Stimulated activated naive CD8-positive, alpha-beta T cell treated with anti-CD3 and anti-CD28 coated beads, Interleukin-15, amount 100 ng/mL, for 72 hours (primary cell): Measurements from ENCODE around the gene TMED10.
"Not testable (repeated sequence)": the region's sequence is repeated elsewhere in the genome, so short reads cannot be mapped to it uniquely, and the experiment has no call there.

Experiments used
- ATAC-seq: fragments of 150-1000 bp; cut with Tn5 transposase; 2 replicates; pipeline ENCODE4 v1.10.0; 2021; ENCODE audit warnings: mild to moderate bottlenecking, moderate library complexity
- DNase-seq, 2 donors: peaks; one replicate each; pipeline ENCODE4 v3.0.0; 2021 to 2022
- H3K27ac Mint-ChIP-seq, 2 donors: one replicate each; pipeline ENCODE4 v1.8.0; 2022; ENCODE audit warnings: mild to moderate bottlenecking in 2 of 2, mixed read lengths in 2 of 2, moderate library complexity in 2 of 2
- H3K27me3 Mint-ChIP-seq: one replicate; pipeline ENCODE4 v1.8.0; 2022; ENCODE audit warnings: mixed read lengths
- H3K4me1 Mint-ChIP-seq: one replicate; pipeline ENCODE4 v1.8.0; 2022; ENCODE audit warnings: mild to moderate bottlenecking, mixed read lengths
- H3K4me3 Mint-ChIP-seq, 2 donors: one replicate each; pipeline ENCODE4 v1.8.0; 2022; ENCODE audit warnings: mild to moderate bottlenecking in 2 of 2, mixed read lengths in 2 of 2, moderate library complexity in 1 of 2
- H3K9me3 Mint-ChIP-seq, 2 donors: one replicate each; pipeline ENCODE4 v1.8.0; 2022; ENCODE audit warnings: mixed read lengths in 2 of 2

Gene TMED10

GRCh38 chr14:75182163-75182562 lies 5.8 kb upstream of the TMED10 start:
- not testable (repeated sequence) for ATAC-seq, H3K4me1 Mint-ChIP-seq, H3K27ac Mint-ChIP-seq, H3K9me3 Mint-ChIP-seq, H3K27me3 Mint-ChIP-seq, H3K4me3 Mint-ChIP-seq, DNase-seq

DNA sequence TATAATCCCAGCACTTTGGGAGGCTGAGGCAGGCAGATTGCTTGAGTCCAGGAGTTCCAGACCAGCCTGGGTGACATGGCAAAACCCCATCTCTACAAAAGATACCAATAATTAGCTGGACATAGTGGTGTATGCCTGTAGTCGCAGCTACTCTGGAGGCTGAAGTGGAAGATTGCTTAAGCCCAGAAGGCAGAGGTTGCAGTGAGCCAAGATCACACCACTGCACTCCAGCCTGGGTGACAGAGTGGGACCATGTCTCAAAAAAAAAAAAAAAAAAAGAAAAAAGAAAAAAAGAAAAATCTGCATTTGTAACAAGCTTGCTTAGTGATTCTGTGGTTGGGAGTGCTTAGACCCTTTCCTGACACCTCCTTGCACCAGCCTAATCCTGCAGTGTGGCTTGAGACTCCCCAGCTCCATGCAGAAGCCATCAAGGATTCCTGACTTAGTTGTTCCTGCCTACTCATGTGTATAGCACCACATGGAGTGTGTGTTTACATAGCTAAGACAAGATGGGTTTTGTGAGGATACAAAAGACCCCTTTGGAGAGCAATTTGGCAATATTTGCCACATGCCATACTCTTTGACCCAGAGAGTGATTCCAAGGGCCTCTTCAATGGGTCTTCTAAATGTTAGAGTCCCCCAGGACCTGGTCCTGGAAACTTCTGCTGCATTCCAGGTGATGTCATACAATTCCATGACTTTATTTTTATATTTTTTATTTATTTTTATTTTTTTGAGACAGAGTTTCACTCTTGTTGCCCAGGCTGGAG lies 5.1 kb upstream of the TMED10 start:
- no peaks in the 10 kb centered on the region for H3K9me3 Mint-ChIP-seq
- H3K4me1 Mint-ChIP-seq, result peaks cover 14% of the 10 kb centered on the region
- ATAC-seq (no peak), DNase-seq (no peak)
- peaks cover 3% of the 10 kb centered on the region for H3K27me3 Mint-ChIP-seq
- H3K4me3 Mint-ChIP-seq, result no peak overlapping the region
- H3K27ac Mint-ChIP-seq, result no peak overlapping the region

GRCh38 chr14:75175677-75176141 lies 703 bp downstream of the TMED10 start:
- peak overlapping the region; percentile 98 to 99 for H3K27ac Mint-ChIP-seq
- H3K9me3 Mint-ChIP-seq, result no peaks in the 10 kb centered on the region
- H3K4me1 Mint-ChIP-seq, result peaks cover 57% of the 10 kb centered on the region
- no peaks in the 10 kb centered on the region for H3K27me3 Mint-ChIP-seq
- peak overlapping the region; percentile 91 to 93 for H3K4me3 Mint-ChIP-seq
- no peak for DNase-seq
- peak; percentile 15 for ATAC-seq

- peak overlapping the region; percentile 68 to 91 for H3K4me3 Mint-ChIP-seq
- H3K9me3 Mint-ChIP-seq, result no peaks in the 10 kb centered on the region
- H3K27me3 Mint-ChIP-seq, result no peaks in the 10 kb centered on the region
- ATAC-seq (no peak), DNase-seq (no peak)
- H3K27ac Mint-ChIP-seq, result peak overlapping the region in 1 of 2 donors; percentile 50
- peaks cover 73% of the 10 kb centered on the region for H3K4me1 Mint-ChIP-seq
Observed at GRCh38 chr14:75174066-75174465, 2.3 kb downstream of the TMED10 start.

DNA sequence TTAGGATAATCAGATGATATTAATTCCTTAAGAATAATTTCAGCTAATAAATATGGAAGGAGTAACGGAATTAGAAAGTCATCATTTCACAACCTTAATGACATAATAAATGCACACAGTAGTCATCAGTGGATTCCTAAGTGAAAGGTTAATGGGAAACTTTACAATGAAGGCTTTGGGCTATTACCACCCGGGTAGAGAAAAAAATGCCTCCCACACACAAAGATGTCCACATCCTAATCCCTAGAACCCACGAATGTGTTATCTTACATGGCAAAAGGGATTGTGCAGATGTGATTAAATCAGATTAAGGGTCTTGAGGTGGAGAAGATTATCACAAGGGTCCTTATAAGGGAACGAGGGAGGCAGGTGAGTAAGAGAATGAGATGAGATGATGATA lies 5.6 kb downstream of the TMED10 start:
- Mint-ChIP-seq H3K4me3 (no peak overlapping the region), H3K9me3 (no peaks in the 10 kb centered on the region), H3K4me1 (peaks cover 93% of the 10 kb centered on the region), H3K27me3 (no peaks in the 10 kb centered on the region), H3K27ac (peak overlapping the region in 1 of 2 donors; percentile 66)
- ATAC-seq, result no peak
- no peak for DNase-seq

GRCh38 chr14:75168586-75169335 lies 7.7 kb downstream of the TMED10 start:
- Mint-ChIP-seq H3K9me3 (no peaks in the 10 kb centered on the region), H3K4me1 (peaks cover 81% of the 10 kb centered on the region), H3K27ac (no peak overlapping the region), H3K27me3 (no peaks in the 10 kb centered on the region), H3K4me3 (no peak overlapping the region)
- DNase-seq (no peak), ATAC-seq (no peak)

GRCh38 chr14:75167325-75167724 lies 9.1 kb downstream of the TMED10 start:
- H3K27ac Mint-ChIP-seq, result peak overlapping the region in 1 of 2 donors; percentile 23
- H3K4me1 Mint-ChIP-seq, result peaks cover 74% of the 10 kb centered on the region
- ATAC-seq, result no peak

DNA sequence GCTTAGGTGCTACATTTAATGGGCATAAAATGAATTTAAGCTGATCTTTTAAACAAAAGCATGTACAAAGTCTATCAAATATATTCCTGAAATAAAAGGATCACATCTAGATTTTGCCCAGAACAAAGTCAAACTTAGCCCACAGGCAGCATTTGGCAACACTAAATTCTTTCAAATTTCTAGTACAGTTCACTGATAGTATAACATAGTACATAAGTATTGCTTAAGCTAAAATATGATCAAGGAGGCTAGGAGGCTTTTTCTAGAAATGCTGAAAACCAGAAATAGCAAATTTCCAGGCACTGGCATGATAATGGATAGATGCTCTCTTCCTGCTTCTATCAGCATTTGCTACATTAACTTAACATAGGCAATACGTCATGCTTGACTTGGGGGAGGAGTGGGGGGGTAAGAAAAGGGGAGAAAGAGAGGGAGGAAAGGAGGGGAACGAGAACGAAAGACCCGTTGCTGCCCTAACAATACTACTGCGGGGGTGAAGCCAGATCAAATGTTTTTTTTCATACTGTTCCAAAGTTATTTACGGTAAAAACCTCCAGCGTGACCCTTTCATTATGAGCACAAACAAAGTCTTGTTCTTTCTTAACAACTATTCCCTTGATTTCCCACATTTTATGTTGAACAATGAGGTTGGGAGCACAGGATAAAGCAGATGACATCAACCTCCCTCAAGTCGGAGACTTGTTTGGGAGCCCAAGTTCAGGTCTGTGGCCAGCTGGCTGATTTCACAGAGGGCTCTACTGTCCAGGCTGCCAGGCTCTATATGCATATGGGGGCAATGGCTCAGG lies 10.6 kb downstream of the TMED10 start:
- Mint-ChIP-seq H3K9me3 (no peaks in the 10 kb centered on the region), H3K4me1 (peaks cover 74% of the 10 kb centered on the region), H3K27me3 (no peaks in the 10 kb centered on the region), H3K27ac (peak overlapping the region in 1 of 2 donors; percentile 34), H3K4me3 (no peak overlapping the region)
- DNase-seq (no peak), ATAC-seq (no peak)

More at GRCh38 chr14:75167325-75167724, 9.1 kb downstream of the TMED10 start:
- no peaks in the 10 kb centered on the region for H3K27me3 Mint-ChIP-seq
- H3K9me3 Mint-ChIP-seq, result no peaks in the 10 kb centered on the region
- H3K4me3 Mint-ChIP-seq, result no peak overlapping the region
- no peak for DNase-seq

DNA sequence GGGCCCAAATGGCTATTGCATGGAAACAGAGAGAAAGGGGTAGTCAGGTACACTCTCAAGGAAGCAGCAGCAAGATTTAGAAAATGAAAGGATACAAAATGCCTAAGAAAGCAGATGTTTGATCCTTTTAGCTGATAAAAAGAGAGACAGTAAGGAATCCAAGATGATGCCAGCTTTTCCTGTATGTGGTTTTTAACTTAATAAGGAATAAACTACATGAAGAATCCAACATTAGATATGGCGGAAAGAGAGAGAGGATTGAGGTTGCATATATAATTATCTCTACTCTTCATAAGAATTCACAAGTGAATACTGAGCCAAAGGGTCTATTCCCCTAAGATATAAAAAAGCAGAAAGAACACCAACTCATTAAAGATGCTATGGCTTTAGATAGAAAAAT lies 11.6 kb downstream of the TMED10 start:
- no peaks in the 10 kb centered on the region for H3K27me3 Mint-ChIP-seq
- H3K27ac Mint-ChIP-seq, result no peak overlapping the region
- H3K4me1 Mint-ChIP-seq, result peaks cover 74% of the 10 kb centered on the region
- DNase-seq, result no peak
- no peak for ATAC-seq
- no peak overlapping the region for H3K4me3 Mint-ChIP-seq
- H3K9me3 Mint-ChIP-seq, result no peaks in the 10 kb centered on the region

- Mint-ChIP-seq H3K27me3 (no peaks in the 10 kb centered on the region), H3K4me1 (peaks cover 74% of the 10 kb centered on the region), H3K4me3 (no peak overlapping the region), H3K9me3 (no peaks in the 10 kb centered on the region), H3K27ac (no peak overlapping the region)
- ATAC-seq (no peak), DNase-seq (no peak)
Observed at GRCh38 chr14:75163677-75164076, 12.7 kb downstream of the TMED10 start.

- H3K27ac Mint-ChIP-seq, result peak overlapping the region in 1 of 2 donors; percentile 10
- ATAC-seq, result peak; percentile 48
- peaks cover 65% of the 10 kb centered on the region for H3K4me1 Mint-ChIP-seq
- H3K27me3 Mint-ChIP-seq, result no peaks in the 10 kb centered on the region
- no peaks in the 10 kb centered on the region for H3K9me3 Mint-ChIP-seq
- no peak for DNase-seq
- H3K4me3 Mint-ChIP-seq, result no peak overlapping the region
Observed at GRCh38 chr14:75162631-75163030, 13.8 kb downstream of the TMED10 start.

DNA sequence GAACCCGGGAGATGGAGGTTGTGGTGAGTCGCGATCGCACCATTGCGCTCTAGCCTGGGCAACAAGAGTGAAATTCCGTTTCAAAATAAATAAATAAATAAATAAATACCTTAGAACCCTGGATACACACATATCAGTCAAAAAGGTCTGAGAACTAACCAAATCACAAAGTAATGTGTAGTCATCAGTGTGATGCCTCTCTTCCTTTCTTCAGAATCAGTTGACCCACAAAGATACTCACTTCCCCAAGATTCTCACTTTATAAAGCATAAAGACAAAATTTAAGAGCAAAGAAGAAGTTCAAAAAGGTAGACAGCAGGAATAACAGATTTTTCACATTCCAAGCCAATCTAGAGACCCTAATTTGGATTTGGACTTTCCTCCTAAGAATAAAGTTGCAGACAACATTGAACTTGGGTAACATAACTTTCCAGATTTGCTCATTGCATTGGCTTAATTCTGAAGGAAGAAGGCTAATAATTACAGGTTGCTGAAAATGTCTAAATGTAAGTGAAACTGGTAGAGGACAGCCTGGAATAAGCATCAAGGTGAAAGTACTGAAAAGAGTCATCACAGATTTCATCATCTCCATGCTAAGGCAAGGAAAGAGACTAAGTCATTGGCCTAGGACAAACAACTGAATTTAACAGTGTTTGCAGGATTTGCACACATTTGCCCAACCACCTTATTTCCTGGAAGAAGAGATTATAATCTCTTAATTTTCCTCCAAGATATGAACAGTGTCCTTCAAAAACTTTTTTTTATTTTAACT lies 17.4 kb downstream of the TMED10 start:
- peak overlapping the region; percentile 76 to 96 for H3K27ac Mint-ChIP-seq
- H3K27me3 Mint-ChIP-seq, result no peaks in the 10 kb centered on the region
- peak; percentile 92 for ATAC-seq
- peak overlapping the region in 1 of 2 donors; percentile 78 for H3K4me3 Mint-ChIP-seq
- no peaks in the 10 kb centered on the region for H3K9me3 Mint-ChIP-seq
- H3K4me1 Mint-ChIP-seq, result peaks cover 69% of the 10 kb centered on the region
- DNase-seq, result no peak

GRCh38 chr14:75156901-75157300 lies 19.5 kb downstream of the TMED10 start:
- H3K4me1 Mint-ChIP-seq, result peaks cover 65% of the 10 kb centered on the region
- peak overlapping the region; percentile 36 to 40 for H3K4me3 Mint-ChIP-seq
- DNase-seq (no peak), ATAC-seq (peak; percentile 69)
- H3K27me3 Mint-ChIP-seq, result no peaks in the 10 kb centered on the region
- H3K9me3 Mint-ChIP-seq, result no peaks in the 10 kb centered on the region
- H3K27ac Mint-ChIP-seq, result no peak overlapping the region

DNA sequence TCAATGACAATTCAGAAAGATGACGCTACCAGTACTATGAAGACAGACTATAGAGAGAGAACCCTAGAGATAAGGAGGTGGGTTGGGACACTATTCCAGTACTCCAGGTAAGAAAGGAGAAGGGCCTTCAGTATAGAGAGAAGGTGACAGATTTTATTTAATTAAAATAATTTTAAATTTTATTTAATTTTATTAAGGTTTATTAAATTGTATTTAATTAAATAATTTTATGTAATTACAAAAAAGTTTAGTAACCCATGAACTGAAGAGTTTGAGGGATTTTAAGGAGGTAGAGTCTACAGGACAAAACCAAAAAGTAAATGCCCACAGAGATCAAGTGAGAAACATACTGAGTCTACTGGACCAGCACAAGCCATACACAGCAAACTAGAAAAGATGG lies 20.3 kb downstream of the TMED10 start:
- H3K27me3 Mint-ChIP-seq, result no peaks in the 10 kb centered on the region
- H3K27ac Mint-ChIP-seq, result peak overlapping the region in 1 of 2 donors; percentile 75
- ATAC-seq (no peak), DNase-seq (no peak)
- H3K4me1 Mint-ChIP-seq, result peaks cover 60% of the 10 kb centered on the region
- no peak overlapping the region for H3K4me3 Mint-ChIP-seq
- H3K9me3 Mint-ChIP-seq, result no peaks in the 10 kb centered on the region

GRCh38 chr14:75155169-75155568 lies 21.2 kb downstream of the TMED10 start:
- ATAC-seq (peak; percentile 72), DNase-seq (no peak)
- no peaks in the 10 kb centered on the region for H3K27me3 Mint-ChIP-seq
- peaks cover 51% of the 10 kb centered on the region for H3K4me1 Mint-ChIP-seq
- H3K27ac Mint-ChIP-seq, result no peak overlapping the region
- no peak overlapping the region for H3K4me3 Mint-ChIP-seq
- H3K9me3 Mint-ChIP-seq, result no peaks in the 10 kb centered on the region
